ENCODE measurements around the gene SSTR3.

- TF ChIP-seq ELF4 (IDR thresholded peaks at IDR 0.05) (no peak), BHLHE40 (IDR thresholded peaks at IDR 0.05; ENCODE audit: borderline replicate concordance) (no peak), FOXK2 (IDR thresholded peaks at IDR 0.05) (no peak), FOXA1 (IDR thresholded peaks at IDR 0.05) (no peak), TARDBP (IDR thresholded peaks at IDR 0.05) (no peak), SP1 (IDR thresholded peaks at IDR 0.05) (no peak), ARNT (IDR thresholded peaks at IDR 0.05) (no peak), PKNOX1 (IDR thresholded peaks at IDR 0.05) (no peak), SUZ12 (IDR thresholded peaks at IDR 0.05) (no peak), CTBP1 (IDR thresholded peaks at IDR 0.05; ENCODE audit: borderline replicate concordance) (no peak), FOXM1 (IDR thresholded peaks at IDR 0.05; ENCODE audit: borderline replicate concordance) (no peak), LEF1 (IDR thresholded peaks at IDR 0.05; ENCODE audit: borderline replicate concordance) (no peak), ZNF384 (IDR thresholded peaks at IDR 0.05) (no peak), HDGF (IDR thresholded peaks at IDR 0.05; ENCODE audit: borderline replicate concordance) (no peak)
These were observed 54.6 kb downstream of the SSTR3 start for GRCh38 chr22:37157516-37158285.
